GM18858 (cell line): ENCODE data around the gene SLIT3.

Experiments
- ATAC-seq: cut with Tn5 transposase; IDR thresholded peaks from one replicate; pipeline ENCODE4 v1.9.1; 2021; ENCODE audit not compliant: unreplicated experiment

Gene SLIT3

GRCh38 chr5:168903061-168903460 lies 397.9 kb downstream of the SLIT3 start:
- no peak for ATAC-seq

GRCh38 chr5:168899673-168900072 lies 401.3 kb downstream of the SLIT3 start:
- no peak for ATAC-seq

- ATAC-seq: no peak
These were observed 401.7 kb downstream of the SLIT3 start for GRCh38 chr5:168899264-168899663.

- no peak for ATAC-seq
These were observed 402.6 kb downstream of the SLIT3 start for GRCh38 chr5:168898247-168898911.

GRCh38 chr5:168897387-168898122 lies 403.4 kb downstream of the SLIT3 start:
- ATAC-seq: no peak

- no peak for ATAC-seq
These were observed 405.5 kb downstream of the SLIT3 start for GRCh38 chr5:168895295-168896071.

- ATAC-seq: no peak
These were observed 407.7 kb downstream of the SLIT3 start for GRCh38 chr5:168893283-168893682.

- no peak for ATAC-seq
These were observed 408.2 kb downstream of the SLIT3 start for GRCh38 chr5:168892618-168893186.

- no peak for ATAC-seq
These were observed 409.8 kb downstream of the SLIT3 start for GRCh38 chr5:168890816-168891812.

- no peak for ATAC-seq
These were observed 411.9 kb downstream of the SLIT3 start for GRCh38 chr5:168889039-168889438.

- ATAC-seq: no peak
These were observed 413.0 kb downstream of the SLIT3 start for GRCh38 chr5:168887931-168888330.

GRCh38 chr5:168886157-168886556 lies 414.8 kb downstream of the SLIT3 start:
- ATAC-seq: no peak

- ATAC-seq: no peak
These were observed 415.4 kb downstream of the SLIT3 start for GRCh38 chr5:168885324-168886120.

- ATAC-seq: no peak
These were observed 416.9 kb downstream of the SLIT3 start for GRCh38 chr5:168883991-168884390.

GRCh38 chr5:168883281-168883741 lies 417.6 kb downstream of the SLIT3 start:
- ATAC-seq: no peak

- no peak for ATAC-seq
These were observed 418.7 kb downstream of the SLIT3 start for GRCh38 chr5:168882283-168882682.

GRCh38 chr5:168881427-168882149 lies 419.4 kb downstream of the SLIT3 start:
- no peak for ATAC-seq

- ATAC-seq: peak; percentile 94
These were observed 421.0 kb downstream of the SLIT3 start for GRCh38 chr5:168879929-168880328.

- ATAC-seq: no peak
These were observed 421.6 kb downstream of the SLIT3 start for GRCh38 chr5:168879331-168879730.
